ENCODE results near the gene PTS. TPM values are rescaled to one million over a fixed set of nuclear protein-coding genes. Genes with fewer than 3 reads are reported as not detected.

The PTS gene
- polyA plus RNA-seq, 2 of the 4 experiments (the other 2 are of a cell fraction), result 33.9 to 48.5 TPM

DNA sequence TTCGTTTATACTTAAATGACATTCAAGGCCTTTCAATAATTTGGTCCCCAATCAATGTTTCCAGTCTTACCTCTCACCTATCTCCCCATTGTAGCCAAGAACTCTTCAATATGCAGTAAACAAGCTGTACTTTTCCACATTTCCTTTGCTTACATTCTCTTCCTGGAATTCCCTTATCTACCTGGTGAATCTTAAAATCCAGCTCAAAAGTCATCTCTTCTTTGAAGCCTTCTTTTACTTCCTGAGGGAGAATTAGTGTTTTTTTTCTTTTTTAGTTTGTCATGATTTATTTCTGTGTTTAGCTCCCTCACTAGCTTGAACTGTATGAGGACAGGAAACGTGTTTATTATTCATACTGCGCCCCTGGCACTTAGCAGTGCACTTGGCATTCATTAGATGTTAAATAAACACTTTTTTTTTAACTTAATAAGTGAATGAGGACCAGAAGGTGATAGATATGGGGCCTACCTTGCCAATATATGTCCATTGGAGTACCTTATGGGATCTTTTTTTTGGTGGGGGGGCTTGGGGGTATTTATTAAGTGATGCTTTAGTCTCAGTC is 4.9 kb upstream of the PTS start:
- H3K4me2 ChIP-seq, result no peak overlapping the region
- no peaks in the 10 kb centered on the region for H3K9me3 ChIP-seq
- DNase-seq (ENCODE audit: low read depth in 1 of 2, low spot score in 1 of 2), result no peak
- 41% methylated on average over 3 of the region's 3 CpGs for WGBS (ENCODE audit: missing lambda C conversion rate)
- no peak overlapping the region for H3K27ac ChIP-seq
- H3K4me3 ChIP-seq, result no peak overlapping the region
- ChIA-PET POLR2A (no interaction called here), CTCF (interaction anchor here (1.2 to 14.6 kb wide), 6 partner anchors 11 to 1068 kb away, joined by 4 to 247 read pairs (median 13); no protein-coding TSS in a partner anchor)
- 0 out of 3 replicates have a peak, but pooled peaks cover 4% of the 10 kb centered on the region for H3K4me1 ChIP-seq
- TF ChIP-seq HOXB5 (CRISPR knock-in tag; IDR thresholded peaks at IDR 0.05) (no peak), HOXB13 (CRISPR knock-in tag; IDR thresholded peaks at IDR 0.05; ENCODE audit: low read depth) (no peak), EHMT2 (IDR thresholded peaks at IDR 0.05; ENCODE audit: low read depth) (no peak), E2F6 (IDR thresholded peaks at IDR 0.05; ENCODE audit: borderline replicate concordance, low read depth) (no peak)
- no peak for FAIRE-seq
- ATAC-seq, result no peak

GRCh38 chr11:112222303-112222702 is 3.9 kb upstream of the PTS start:
- ATAC-seq (no peak), DNase-seq (ENCODE audit: low read depth in 1 of 2, low spot score in 1 of 2) (no peak), FAIRE-seq (no peak)
- Histone ChIP-seq H3K4me3 (no peak overlapping the region), H3K4me1 (peaks cover 6% of the 10 kb centered on the region; the same call in 1 of the 3 replicates), H3K9me3 (no peaks in the 10 kb centered on the region), H3K27ac (no peak overlapping the region), H3K4me2 (no peak overlapping the region)
- no peak for TF ChIP-seq PHF8 (IDR thresholded peaks at IDR 0.05; ENCODE audit: borderline replicate concordance, low read depth)
- no peak for TF ChIP-seq ESRRA (IDR thresholded peaks at IDR 0.05; ENCODE audit: borderline replicate concordance, low read length)
- TF ChIP-seq BHLHE40 (IDR thresholded peaks at IDR 0.05; ENCODE audit: low read depth, low read length), result no peak
- no peak for TF ChIP-seq CHD2 (IDR thresholded peaks at IDR 0.05; ENCODE audit: low read length, partially characterized antibody)
- ChIA-PET POLR2A (no interaction called here), CTCF (interaction anchor here (1.7 to 14.6 kb wide), 2 partner anchors 60 to 109 kb away, joined by 5 to 247 read pairs; no protein-coding TSS in a partner anchor)
- WGBS (ENCODE audit: missing lambda C conversion rate), result 8% methylated on average over 2 of the region's 4 CpGs

GRCh38 chr11:112223121-112223520 is 3.1 kb upstream of the PTS start:
- CTCF ChIA-PET, result interaction anchor here (1.7 to 14.6 kb wide), 3 partner anchors 59 to 1067 kb away, joined by 4 to 247 read pairs (median 5); no protein-coding TSS in a partner anchor
- Histone ChIP-seq H3K9me3 (no peaks in the 10 kb centered on the region), H3K4me3 (no peak overlapping the region), H3K4me1 (peaks cover 14% of the 10 kb centered on the region), H3K27ac (no peak overlapping the region), H3K4me2 (no peak overlapping the region)
- WGBS (ENCODE audit: missing lambda C conversion rate), result 13% methylated on average over 1 of the region's 1 CpG
- DNase-seq (ENCODE audit: low read depth in 1 of 2, low spot score in 1 of 2), result no peak
- ATAC-seq, result no peak
- FAIRE-seq, result no peak
- POLR2A ChIA-PET, result no interaction called here
- TF ChIP-seq BHLHE40 (IDR thresholded peaks at IDR 0.05; ENCODE audit: low read depth, low read length) (no peak), JUN (IDR thresholded peaks at IDR 0.05) (no peak), KDM1A (IDR thresholded peaks at IDR 0.05; ENCODE audit: low read depth) (no peak), GATA3 (IDR thresholded peaks at IDR 0.05; ENCODE audit: borderline replicate concordance) (no peak), PHF8 (IDR thresholded peaks at IDR 0.05; ENCODE audit: borderline replicate concordance, low read depth) (no peak), FOXS1 (CRISPR knock-in tag; IDR thresholded peaks at IDR 0.05) (no peak), HEYL (CRISPR knock-in tag; IDR thresholded peaks at IDR 0.05) (no peak), ZSCAN20 (CRISPR knock-in tag; IDR thresholded peaks at IDR 0.05) (no peak), EHMT2 (IDR thresholded peaks at IDR 0.05; ENCODE audit: low read depth) (no peak), NFE2L2 (conservative IDR thresholded peaks at IDR 0.05; ENCODE audit: low read length) (no peak), CBX2 (IDR thresholded peaks at IDR 0.05; ENCODE audit: borderline replicate concordance, low read depth) (no peak)
- TF ChIP-seq, protein P1, sequence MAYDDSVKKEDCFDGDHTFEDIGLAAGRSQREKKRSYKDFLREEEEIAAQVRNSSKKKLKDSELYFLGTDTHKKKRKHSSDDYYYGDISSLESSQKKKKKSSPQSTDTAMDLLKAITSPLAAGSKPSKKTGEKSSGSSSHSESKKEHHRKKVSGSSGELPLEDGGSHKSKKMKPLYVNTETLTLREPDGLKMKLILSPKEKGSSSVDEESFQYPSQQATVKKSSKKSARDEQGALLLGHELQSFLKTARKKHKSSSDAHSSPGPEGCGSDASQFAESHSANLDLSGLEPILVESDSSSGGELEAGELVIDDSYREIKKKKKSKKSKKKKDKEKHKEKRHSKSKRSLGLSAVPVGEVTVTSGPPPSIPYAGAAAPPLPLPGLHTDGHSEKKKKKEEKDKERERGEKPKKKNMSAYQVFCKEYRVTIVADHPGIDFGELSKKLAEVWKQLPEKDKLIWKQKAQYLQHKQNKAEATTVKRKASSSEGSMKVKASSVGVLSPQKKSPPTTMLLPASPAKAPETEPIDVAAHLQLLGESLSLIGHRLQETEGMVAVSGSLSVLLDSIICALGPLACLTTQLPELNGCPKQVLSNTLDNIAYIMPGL (CRISPR knock-in tag; IDR thresholded peaks at IDR 0.05; ENCODE audit: borderline replicate concordance), result no peak
- TF ChIP-seq, protein P2, sequence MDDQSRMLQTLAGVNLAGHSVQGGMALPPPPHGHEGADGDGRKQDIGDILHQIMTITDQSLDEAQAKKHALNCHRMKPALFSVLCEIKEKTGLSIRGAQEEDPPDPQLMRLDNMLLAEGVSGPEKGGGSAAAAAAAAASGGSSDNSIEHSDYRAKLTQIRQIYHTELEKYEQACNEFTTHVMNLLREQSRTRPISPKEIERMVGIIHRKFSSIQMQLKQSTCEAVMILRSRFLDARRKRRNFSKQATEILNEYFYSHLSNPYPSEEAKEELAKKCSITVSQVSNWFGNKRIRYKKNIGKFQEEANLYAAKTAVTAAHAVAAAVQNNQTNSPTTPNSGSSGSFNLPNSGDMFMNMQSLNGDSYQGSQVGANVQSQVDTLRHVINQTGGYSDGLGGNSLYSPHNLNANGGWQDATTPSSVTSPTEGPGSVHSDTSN (IDR thresholded peaks at IDR 0.05), result no peak
- TF ChIP-seq, protein P3, sequence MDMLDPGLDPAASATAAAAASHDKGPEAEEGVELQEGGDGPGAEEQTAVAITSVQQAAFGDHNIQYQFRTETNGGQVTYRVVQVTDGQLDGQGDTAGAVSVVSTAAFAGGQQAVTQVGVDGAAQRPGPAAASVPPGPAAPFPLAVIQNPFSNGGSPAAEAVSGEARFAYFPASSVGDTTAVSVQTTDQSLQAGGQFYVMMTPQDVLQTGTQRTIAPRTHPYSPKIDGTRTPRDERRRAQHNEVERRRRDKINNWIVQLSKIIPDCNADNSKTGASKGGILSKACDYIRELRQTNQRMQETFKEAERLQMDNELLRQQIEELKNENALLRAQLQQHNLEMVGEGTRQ (IDR thresholded peaks at IDR 0.05), result no peak

All from A549 (cell line).